ENCODE data around the gene CSTF2T.

The CSTF2T gene, protein sequence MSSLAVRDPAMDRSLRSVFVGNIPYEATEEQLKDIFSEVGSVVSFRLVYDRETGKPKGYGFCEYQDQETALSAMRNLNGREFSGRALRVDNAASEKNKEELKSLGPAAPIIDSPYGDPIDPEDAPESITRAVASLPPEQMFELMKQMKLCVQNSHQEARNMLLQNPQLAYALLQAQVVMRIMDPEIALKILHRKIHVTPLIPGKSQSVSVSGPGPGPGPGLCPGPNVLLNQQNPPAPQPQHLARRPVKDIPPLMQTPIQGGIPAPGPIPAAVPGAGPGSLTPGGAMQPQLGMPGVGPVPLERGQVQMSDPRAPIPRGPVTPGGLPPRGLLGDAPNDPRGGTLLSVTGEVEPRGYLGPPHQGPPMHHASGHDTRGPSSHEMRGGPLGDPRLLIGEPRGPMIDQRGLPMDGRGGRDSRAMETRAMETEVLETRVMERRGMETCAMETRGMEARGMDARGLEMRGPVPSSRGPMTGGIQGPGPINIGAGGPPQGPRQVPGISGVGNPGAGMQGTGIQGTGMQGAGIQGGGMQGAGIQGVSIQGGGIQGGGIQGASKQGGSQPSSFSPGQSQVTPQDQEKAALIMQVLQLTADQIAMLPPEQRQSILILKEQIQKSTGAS

DNA sequence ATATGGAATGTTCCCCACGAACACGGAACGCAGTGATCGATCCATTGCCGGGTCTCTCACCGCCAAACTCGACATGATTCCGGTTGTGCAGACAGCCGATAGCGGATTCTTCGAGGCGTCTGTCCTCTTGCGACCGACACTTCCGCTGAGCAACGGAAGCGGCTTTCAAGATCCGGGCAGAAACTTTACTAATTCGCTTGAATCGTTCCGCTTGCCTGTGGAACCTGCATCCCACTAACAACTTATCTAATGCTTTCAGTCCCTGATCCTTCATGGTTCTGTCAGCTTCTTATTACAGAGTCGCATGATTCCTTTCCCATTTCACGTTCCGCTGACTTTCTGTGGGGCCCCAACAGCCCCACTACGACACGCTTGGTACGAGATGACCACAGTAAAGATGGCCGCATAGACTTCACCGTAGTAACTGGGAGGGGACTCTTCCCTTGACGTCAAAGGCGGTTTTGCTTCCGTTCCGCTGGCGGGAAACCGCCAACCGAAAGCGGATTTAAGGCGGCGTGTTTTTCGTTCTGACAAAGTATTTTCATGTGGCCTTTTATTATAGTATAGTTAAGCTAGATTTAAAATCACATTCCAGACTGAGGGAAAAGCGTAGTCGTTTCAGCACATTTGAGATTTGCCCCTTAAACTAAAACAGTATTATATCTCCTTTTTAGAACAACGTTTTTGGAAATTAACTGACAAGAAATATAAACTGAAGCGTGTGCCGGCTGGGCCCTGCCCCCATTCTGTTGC, at the start of gene CSTF2T:
Gene CSTF2T, minus strand, starts transcription at position 121 of the 753 bp plus-strand sequence. Its CDS starts 46 bp downstream, at position 75.
- TF ChIP-seq, protein P1, sequence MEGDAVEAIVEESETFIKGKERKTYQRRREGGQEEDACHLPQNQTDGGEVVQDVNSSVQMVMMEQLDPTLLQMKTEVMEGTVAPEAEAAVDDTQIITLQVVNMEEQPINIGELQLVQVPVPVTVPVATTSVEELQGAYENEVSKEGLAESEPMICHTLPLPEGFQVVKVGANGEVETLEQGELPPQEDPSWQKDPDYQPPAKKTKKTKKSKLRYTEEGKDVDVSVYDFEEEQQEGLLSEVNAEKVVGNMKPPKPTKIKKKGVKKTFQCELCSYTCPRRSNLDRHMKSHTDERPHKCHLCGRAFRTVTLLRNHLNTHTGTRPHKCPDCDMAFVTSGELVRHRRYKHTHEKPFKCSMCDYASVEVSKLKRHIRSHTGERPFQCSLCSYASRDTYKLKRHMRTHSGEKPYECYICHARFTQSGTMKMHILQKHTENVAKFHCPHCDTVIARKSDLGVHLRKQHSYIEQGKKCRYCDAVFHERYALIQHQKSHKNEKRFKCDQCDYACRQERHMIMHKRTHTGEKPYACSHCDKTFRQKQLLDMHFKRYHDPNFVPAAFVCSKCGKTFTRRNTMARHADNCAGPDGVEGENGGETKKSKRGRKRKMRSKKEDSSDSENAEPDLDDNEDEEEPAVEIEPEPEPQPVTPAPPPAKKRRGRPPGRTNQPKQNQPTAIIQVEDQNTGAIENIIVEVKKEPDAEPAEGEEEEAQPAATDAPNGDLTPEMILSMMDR (conservative IDR thresholded peaks at IDR 0.05): no peak
- H3K27ac ChIP-seq: peak within 1 kb of the TSS; percentile 81

DNA sequence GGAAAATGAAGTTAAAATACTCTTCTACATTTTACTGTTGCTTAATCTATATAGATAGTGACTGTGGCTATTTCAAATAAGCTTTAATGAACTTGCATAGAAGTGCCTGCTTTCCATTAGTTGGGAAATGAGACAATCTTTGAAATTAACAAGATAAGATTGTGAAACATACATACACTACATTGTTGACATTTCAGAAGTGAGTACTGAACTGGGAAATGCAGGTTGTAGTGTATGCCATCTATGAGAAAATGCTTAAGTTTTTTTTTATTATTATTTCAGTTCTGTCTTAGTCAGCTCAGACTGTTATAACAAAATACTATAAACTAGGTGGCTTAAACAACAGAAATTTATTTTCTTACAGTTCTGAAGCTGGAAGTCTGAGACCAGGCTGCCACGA, 49.6 kb upstream of the CSTF2T start:
- TF ChIP-seq, protein P1 (conservative IDR thresholded peaks at IDR 0.05): no peak
- no peak overlapping the region for H3K27ac ChIP-seq

DNA sequence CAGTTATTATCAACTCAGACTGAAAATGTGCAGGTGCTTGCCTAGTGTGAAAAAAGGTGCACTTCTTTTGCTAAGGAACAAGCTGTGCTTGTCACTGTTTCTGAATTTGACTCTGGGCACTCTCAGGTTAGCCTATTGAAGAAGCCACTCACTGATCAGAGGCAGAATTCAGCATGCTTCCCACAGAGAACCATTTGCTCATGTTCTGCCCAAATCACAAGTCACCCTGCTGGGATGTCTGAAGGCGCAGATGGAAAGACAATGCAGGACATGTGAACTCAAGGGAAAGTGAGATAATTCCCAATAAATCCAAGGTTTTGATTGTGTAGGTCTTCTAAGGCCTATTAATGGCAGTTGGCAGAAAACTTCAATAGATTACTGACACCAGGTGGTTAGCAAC, 47.8 kb upstream of the CSTF2T start:
- no peak overlapping the region for H3K27ac ChIP-seq
- TF ChIP-seq, protein P1 (conservative IDR thresholded peaks at IDR 0.05): no peak

DNA sequence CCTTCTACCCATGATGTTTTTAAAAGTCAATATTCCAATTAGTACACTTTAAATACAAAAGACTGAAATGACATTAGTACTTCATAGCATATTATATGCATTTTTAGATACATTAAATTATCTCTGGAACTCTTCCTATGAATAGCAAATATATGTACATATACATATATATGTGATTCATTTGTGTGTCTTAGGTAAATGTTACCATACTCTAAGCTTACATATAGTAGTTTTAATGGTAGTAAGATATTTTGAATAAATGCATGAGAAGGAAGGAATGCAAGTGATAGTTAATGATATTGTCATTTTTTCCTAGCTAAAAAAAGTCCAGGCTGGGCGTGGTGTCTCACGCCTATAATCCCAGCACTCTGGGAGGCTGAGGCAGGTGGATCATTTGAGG, 46.0 kb upstream of the CSTF2T start:
- TF ChIP-seq, protein P1 (conservative IDR thresholded peaks at IDR 0.05): no peak
- H3K27ac ChIP-seq: no peak overlapping the region

DNA sequence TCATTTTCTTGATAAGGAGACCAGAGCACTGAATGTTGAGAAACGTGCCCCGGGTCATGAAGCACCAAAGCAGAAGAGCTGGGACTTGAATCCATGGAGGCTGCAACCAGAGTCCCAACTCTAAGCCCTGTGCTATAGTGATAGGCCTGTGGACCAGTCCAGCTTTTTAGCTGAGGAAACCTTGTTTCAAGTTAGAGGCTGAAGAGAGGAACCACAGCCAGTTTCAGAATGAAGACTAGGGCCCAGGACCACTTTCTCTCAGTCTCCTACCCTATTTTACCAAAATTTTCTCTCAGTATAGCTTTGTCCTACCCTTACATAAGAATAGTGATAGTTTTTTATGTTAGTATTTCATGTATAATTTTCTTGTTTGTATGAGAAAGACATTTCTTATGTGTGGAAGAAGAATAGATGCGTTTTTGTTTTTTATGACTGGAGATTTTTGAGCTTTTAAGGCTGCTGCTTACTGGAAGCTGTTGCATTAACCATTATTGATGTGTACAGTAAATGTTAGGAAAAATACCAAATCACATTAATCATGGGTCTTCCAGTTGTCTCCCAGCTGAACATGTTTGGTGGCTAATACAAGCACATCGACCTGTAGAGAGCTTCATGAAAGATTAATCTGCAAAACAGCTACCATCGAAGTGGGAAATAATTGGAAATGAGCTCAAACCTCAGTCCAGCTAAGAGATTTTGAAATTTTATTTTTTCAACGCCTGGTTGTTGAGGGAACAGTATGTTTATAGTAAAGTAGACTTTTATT, 45.0 kb upstream of the CSTF2T start:
- TF ChIP-seq, protein P1 (conservative IDR thresholded peaks at IDR 0.05): no peak

DNA sequence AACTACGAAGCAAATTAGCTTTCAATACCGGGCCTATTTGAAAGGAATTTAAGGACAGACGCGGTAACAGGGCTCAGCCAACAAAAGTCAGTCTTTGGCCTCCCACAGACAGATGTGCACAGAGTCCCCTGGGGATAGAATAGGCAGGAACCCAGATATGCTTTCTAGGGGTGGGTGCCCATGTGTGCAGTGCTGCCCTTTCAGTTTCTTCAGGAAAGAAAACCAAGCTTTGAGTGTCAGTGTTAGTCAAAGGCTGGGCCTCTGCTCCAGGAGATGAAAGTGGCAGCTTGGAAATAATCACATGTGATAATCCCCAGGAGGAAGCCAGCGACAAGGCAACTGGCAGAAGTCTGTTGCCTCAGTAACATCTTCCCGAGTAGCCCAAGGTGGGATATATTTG, 43.8 kb upstream of the CSTF2T start:
- TF ChIP-seq, protein P1 (conservative IDR thresholded peaks at IDR 0.05): no peak
- H3K27ac ChIP-seq: no peak overlapping the region

More for the DNA sequence above, 45.0 kb upstream of the CSTF2T start:
- no peak overlapping the region for H3K27ac ChIP-seq
